ENCODE results near the gene ZNF550.
"Not testable (repeated sequence)": the region's sequence is repeated elsewhere in the genome, so short reads cannot be mapped to it uniquely, and the experiment has no call there.

The ZNF550 gene

GRCh38 chr19:57527136-57527881 is 32.4 kb downstream of the ZNF550 start, which contains the start of gene ZNF549:
TSS of gene ZNF549 (plus strand) at chr19:57527356. CDS start at chr19:57527574, 218 bp downstream.
- DNase-seq, result peak; percentile 51

GRCh38 chr19:57518021-57518420 is 41.6 kb downstream of the ZNF550 start:
- DNase-seq, result not testable (repeated sequence)

DNA sequence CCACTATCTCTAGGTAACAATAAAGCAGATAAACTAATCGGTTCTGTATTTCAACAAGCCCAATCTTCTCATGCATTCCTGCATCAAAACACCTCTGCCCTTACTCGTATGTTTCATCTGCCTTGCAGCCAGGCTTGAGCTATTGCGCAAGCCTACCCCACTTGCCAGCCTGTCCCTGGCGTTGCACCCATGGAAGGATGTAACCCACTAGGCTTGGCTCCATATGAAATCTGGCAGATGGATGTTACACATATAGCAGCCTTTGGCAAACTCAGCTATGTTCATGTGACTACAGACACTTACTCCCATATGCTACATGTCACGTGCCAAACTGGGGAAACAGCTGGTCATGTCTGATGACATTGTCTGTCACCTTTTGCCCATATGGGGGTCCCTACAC is 44.4 kb downstream of the ZNF550 start:
- DNase-seq, result no peak

GRCh38 chr19:57512845-57513244 is 46.8 kb downstream of the ZNF550 start:
- DNase-seq, result no peak

- DNase-seq, result no peak
Measured at GRCh38 chr19:57511484-57511883, 48.2 kb downstream of the ZNF550 start.

- no peak for DNase-seq
Measured at GRCh38 chr19:57506163-57506562, 53.5 kb downstream of the ZNF550 start.

GRCh38 chr19:57500400-57500799 is 59.3 kb downstream of the ZNF550 start:
- DNase-seq, result not testable (repeated sequence)

- peak; percentile 76 for DNase-seq
Measured at GRCh38 chr19:57499680-57500395, 59.8 kb downstream of the ZNF550 start, which contains the start of gene ZNF773. TSS of gene ZNF773 (plus strand) at chr19:57499938. CDS start at chr19:57500081, 143 bp downstream.

GRCh38 chr19:57499332-57499679 is 60.4 kb downstream of the ZNF550 start:
- not testable (repeated sequence) for DNase-seq

- not testable (repeated sequence) for DNase-seq
Measured at GRCh38 chr19:57488299-57488644, 71.4 kb downstream of the ZNF550 start.

- DNase-seq, result peak; percentile 65
Measured at GRCh38 chr19:57487477-57488298, 72.0 kb downstream of the ZNF550 start, which contains the start of gene ZNF419. TSS of gene ZNF419 (plus strand) at chr19:57487750. CDS start at chr19:57487951, 201 bp downstream.

Measured in SHP77 treated with DMSO at 0.1 percent for 48 hours (cell line).